ENCODE data around the gene NAP1L5.

NAP1L5 gene

DNA sequence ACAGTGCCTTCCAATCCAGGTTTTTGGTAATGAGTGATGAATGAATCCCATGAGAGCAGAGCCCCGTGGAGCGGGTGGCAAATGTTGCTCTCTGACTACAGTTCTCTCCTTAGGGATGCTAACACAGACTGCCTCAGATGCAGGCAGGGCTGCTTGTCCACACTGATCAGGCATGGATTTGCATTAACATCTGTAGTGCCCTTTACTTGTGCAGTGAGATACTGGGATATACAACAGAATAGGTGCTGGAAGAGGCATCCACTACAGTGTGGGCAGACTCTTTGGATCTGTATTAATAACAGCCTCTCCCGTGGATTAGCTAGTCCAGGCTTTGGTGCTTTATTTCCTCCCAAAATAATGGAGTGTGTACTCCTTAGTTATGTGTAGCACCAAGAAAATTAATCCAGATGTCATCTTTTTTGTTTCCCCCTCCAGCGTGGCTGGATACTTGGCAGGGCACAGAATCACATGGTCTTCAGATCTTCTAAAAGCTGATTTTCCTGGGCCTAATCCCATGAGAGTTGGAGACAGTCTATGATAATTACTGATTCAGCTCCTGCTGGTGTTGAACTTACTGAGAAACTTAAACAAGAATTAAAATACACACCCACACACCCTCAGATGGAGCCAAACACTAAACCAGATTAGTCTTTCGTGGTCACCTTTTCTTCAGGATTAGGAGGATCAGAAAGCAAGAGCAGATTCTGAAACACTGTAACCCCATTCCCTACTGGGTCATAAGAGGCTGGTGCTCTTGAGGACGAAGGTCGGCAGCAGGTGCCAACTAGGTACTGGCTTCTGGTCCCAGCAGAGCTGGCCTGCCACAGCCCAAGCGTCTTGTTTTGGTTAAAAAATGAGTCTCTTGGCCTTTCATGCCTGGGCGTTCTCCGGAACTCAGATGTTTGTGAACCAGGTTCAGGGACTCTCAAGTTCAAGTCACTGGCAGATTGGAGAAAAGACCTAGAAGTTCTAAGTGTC, 23.1 kb upstream of the NAP1L5 start:
- no peak for DNase-seq

DNA sequence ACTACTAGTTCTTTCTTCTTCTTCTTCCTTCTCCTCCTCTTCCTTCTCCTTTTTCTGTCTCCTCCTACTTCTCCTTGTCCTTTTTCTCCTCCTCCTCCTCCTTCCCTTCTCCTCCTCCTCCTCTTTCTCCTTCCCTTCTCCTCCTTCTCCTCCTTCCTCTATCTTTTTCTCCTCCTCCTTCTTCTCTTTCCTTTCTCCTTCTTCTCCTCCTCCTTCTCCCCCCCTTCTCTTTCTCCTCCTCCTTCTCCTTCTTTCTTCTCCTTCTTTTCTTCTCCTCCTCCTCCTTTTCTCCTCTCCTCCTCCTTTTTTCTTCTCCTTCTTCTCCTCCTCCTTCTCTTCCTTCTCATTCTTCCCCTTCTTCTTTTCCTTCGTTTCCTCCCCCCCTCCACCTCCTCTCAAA, 21.8 kb upstream of the NAP1L5 start:
- no peak for DNase-seq

DNA sequence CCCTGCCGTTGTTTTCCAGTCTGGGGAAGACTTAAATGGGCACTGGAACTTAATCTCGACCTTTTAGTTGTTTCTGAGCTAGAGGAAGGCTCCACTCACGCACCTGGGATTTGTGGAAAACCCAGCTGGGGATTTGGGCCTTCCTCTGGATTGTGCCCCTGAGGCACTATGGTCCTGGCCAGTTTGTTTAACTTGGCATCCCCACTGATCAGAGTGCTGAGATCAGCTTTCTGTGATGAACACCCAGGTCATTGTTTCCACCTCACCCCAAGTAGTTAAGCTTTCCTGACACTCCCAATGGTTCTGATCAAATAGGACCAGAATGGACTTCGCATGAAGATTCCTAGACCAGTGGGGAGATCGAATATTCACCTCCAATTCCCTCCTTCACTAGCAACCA, 20.5 kb upstream of the NAP1L5 start:
- DNase-seq, result no peak

DNA sequence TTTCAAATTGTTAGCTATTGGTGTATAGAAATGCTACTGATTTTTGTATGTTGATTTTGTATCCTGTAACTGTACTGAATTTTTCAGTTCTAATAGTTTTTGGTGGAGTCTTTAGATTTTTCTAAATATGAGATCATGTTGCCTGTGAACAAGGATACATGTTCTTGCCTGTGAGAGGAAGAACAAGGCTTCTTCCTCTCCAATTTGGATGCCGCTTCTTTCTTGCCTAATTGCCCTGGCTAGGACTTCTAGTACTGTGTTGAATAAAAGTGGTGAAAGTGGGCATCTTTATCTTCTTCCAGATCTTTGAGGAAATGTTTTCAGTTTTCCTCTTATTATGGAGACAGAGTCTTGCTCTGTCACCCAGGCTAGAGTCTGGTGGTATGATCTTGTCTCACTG, 16.2 kb upstream of the NAP1L5 start:
- DNase-seq, result no peak

DNA sequence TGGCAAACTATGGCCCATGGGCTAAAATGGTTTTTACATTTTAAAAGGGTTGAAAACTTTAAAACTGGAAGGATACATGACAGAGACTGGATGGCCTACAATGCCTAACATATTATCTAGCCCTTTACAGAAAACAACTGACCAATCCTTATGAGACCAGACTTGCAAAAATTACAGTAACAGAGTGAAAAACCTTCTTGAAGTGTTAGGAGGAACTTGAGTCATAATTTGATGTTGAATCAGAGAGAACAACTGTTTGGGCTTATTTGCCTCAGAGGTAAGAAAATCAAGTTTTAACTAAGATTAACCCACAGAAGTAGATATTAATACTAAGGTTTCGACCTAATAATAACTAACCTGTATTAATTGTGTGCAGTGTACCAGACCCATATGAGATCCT, 12.4 kb upstream of the NAP1L5 start:
- no peak for DNase-seq

DNA sequence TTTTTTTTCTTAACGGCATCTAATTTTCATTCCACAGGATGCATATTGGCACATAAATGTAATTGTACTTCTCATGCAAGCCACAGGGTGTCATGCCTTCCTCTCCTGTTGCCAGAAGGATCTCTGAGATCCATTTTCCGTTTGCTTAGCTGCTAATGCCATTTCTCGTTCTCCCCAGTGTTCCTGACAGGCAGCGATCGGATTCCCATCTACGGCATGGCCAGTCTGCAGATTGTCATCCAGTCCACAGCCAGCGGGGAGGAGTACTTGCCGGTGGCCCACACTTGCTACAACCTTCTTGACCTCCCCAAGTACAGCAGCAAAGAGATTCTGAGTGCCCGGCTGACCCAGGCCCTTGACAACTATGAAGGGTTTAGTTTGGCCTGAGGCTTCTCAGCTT, 8.9 kb upstream of the NAP1L5 start:
- no peak for DNase-seq

DNA sequence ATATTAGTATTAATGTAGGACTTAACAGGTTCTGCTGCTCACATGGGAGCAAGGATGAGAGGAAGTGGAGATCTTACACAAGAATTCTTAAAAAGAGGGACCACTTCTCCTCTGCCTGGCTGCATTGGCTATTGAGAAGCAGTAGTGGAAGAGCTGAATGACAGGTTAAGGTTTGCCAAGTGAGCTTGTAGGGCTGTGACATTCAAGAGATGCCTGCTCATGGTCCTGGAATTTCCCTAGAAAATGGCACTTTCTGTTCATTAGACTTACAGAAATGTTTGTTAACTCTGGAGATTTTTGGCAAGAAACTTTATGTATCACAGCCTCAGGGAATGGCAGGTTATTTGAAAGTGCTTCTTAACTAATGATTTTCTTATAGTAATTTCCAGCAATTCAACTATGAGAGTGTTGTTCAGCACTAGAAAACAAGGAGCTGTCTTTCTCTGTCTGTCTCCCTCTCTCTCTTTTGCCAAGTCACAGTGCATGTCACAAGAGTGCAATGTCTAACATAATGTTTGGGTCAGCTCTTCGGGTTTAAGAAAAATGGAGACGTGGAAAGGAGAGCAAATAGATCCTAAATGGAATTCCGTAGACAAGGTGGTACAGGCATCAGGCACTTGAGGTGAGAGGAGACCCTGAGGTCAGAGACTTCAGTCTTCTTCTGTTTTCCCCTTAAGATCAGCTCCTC, 8.3 kb upstream of the NAP1L5 start:
- no peak for DNase-seq

DNA sequence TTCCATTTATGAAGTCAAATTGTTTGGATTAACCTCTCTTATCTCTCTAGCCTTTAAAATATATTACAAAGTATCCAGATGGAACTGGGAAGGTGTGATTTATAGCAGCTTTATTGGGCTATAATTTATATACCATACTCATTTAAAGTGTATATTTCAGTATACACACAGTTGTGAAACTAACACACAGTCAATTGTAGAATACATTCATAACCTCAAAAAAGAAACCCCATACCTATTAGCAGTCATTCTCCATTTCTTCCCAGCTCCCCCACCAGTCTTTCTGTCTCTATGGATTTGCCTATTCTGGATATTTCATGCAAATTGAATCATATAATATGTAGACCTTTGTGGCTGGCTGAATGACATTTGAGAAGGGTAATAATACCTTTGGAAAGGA, 7.6 kb upstream of the NAP1L5 start:
- no peak for DNase-seq

DNA sequence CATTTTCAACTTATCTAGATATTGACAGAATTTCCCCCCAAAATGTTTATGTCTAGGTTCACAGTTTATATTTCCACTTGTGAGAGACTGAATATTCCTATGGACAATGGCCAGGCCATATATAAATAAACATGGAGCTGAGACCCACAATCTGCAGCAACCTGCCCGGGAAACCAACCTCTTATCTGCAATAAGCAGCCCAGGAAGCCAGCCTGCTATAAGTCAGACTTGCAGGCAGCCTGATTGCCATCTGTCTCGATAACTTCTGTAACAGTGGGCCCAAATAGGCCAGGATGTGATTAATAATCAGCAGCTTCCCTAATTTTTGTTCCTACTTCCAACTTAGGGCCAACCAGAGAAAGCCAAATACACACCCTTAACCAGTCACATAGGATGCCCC, 5.2 kb upstream of the NAP1L5 start:
- DNase-seq, result no peak

DNA sequence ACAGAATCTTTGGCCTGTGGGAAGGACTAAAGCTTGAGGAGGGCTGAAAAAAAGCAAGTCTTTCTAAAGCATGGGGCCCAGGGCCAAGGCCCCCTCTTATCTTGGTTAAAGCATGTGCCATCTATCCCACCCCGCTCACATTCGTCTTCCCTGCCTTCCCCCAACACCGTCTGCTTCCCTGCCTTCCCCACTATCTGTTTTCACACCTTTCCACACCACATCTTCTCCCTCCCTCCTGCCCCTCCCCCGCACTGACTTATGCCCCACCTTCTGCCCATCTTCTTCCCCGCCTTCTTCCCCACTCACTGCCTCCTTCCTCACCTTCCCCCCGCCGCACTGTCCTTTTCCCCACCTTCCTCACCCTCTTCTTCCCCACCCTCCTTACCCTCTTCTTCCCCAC, 890 bp upstream of the NAP1L5 start:
- DNase-seq, result no peak

DNA sequence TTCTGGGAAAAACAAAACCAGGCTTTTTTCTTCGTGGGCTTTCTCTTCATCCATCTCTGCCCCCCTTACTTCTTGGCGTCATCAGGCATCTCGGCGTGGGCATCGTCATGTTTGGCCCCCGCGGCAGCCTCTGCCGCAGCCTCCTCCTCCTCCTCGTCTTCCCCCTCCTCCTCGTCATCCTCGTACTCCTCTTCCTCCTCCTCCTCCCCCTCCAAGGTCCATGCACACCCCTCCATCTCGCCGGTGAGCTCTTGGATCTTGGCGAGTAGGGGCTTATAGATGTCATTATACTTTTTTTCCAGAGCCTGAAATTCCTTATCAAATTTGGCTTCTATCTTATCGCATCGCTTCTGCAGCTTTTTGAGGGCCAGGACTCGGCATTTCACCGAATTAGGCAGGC, 488 bp downstream of the NAP1L5 start:
- peak; percentile 8 to 19 for DNase-seq

DNA sequence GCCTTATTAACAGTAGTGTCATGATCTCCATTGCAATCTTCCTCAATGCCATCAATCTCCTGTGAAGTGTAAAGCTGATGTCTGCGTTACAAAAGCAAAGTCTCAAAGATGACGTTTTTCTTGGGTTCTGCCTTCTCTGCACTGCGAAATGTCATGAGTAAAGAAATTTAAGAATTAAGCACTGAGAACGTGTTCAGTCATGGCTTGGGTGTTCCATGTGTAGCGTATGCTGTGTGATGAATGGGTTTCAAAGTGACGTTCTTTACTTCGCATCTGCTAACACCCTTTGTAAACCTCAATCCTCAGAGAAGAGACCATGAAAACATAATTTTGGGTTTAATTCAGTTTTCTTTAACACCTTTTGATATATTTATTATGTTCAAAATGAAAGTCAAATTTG, 999 bp downstream of the NAP1L5 start:
- no peak for DNase-seq

DNA sequence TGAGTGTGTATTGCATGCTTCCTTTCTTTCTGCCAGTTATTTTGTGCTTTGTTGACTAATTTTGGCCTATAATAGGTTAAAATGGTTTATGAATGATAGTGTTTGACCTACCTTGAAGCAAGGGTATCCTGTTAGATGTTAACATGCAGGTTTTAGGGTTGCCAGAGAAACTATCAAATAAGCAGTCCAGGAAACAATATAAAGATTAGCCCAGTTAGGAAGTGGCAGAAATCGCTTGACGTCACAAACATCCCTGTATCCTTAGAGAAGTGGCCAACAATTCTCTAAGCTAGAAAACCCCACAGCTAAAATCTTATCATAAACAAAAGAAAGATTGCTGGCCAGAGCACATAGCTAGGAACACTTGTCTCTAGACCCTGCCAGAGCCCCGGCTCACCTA, 3.8 kb downstream of the NAP1L5 start:
- DNase-seq, result no peak

DNA sequence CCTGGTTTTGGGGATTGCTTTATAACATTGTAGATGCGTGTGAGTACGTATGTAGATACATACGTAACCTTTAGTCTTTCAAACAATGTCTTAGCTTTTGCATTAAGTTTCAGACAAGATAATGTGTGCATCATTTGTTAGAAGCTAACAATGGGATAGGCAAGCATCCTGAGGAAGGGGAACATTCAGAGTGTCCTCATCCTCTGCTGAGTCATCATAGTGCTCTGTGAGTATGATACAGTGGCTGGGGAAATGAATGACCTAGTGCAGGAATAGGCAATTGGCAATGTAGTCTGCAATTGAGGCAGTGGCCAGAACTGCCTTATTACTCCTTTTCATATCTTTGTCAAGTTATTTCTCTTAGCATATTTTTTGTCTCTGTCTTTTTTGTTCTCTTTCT, 7.3 kb downstream of the NAP1L5 start:
- DNase-seq, result no peak

DNA sequence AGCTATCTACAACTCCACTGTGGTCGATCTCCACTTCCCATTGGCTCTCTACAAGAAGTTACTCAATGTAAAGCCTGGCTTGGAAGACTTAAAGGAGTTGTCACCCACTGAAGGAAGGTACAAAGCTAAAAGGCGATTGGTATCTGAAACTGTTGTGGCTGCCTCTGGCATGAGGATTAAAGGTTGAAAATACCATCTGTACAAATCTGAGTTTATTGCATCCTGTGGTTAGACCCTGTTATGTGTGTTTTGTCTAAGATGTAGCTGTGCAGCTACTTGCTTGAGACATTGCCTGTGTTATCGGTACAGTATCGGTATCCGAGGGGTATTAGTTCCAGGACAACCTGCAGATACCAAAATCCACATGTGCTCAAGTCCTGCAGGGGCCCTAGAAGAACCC, 16.4 kb downstream of the NAP1L5 start:
- DNase-seq, result no peak

DNA sequence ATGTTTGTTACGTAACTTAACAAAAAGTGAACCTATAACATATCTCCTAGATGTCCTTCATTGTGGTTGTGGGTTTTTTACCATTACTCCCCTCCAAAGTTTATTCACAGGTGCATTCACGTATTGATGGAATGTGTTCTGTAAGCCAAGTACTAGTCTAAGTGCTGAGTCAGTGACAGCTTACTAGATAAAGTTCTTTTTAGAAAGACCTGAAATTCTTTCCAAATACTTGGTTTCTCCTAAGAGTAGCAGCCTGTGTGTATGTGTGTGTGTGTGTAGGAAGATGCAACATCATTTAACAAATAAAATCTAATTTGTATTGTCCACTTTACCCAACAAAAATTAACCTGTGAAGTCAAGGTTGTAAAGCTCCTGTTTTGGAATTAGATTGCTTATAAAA, 22.1 kb downstream of the NAP1L5 start:
- no peak for DNase-seq

DNA sequence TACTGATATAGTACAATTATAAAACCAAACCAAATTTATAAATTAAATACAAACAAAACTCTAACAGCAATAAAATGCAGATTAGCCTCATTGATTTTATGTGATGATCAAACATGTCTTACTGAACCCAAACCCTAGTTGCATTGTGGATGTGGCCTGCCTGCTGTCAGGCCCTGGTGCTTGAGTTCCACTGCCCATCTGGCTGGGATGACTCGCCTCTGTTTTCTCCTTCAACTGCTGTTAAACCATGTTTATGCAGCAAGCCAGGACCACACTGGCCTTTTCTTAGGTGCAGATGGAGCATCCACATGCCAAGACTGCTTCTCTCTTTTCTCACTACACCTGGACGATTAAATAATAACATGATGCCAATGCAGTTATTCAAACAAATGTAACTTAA, 22.6 kb downstream of the NAP1L5 start:
- no peak for DNase-seq

DNA sequence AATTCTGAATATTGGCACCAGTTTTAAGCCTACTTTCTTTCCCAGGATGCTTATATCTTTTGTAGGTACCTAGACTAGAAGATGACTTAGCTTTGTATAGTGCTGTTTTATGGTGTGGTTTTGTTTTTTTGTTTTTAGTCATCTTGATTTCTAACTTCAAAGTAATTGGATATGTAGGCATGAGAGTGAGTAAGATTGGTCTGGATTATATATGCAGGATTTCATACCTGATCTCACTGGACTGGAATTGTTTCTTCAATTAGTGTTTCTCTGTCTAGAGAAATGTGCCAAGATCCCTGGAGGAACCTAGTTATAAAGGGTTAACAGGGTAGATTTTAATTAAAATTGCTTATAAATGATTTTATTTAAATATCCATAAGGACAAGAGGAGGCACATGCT, 23.1 kb downstream of the NAP1L5 start:
- DNase-seq, result no peak

DNA sequence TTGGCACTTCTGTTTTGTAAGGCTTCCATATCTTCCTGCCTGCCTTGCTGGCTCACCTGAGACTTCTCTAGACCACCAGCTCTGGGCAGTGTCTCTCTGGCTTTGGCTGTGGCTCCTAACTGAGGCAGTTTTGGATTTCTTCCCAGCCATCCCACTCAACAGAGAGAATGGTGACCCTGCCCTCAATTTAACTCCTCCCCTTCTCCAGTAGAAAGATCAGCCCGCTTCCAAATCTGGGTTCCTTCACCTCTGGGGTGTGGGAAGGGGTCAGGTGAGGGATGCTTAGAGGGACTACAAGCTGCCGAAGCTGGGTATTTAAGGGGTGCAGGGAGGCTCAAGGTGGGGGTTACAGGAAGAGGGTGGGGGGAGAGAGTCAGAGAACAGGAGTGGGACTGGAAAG, 23.7 kb downstream of the NAP1L5 start:
- no peak for DNase-seq

DNA sequence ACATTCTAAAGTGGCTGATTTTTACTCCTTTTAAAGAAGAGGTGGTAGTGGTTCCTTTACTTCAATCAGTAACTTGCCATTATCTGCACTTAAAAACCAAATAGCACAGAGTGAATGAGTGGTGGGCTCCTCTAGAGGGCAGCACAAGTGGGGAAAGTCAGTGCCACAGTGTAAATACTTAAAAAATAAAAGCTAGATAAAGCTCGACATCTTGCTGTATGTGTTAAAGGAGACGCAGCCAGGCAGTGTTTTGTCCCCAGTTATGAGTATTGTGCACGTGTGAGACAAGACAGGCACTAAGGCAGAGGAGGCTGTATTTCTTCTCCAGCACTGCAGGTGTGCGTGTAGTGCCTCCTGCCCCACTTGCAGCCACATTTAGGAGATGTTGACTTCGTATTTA, 24.6 kb downstream of the NAP1L5 start:
- peak in 1 of 2 donors; percentile 14 for DNase-seq

DNA sequence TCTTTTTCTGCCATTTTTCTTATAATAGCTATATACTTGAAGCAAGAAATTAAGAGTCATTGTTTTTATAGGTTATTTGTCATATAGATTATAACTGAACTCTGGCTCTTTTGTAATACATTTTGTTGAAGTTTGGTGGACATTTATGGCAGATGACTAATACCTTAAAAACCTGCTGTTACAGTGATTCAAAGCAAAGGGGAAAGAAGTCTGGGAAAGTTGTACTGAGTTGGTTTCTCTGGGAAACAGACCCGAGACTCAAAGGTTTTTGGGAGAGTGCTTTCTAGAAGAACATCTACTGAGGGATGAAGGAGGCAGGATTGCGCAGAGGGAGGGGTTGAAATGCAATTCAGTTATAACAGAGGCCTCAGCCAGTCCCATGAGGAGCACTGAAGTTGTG, 35.9 kb downstream of the NAP1L5 start:
- DNase-seq, result no peak

DNA sequence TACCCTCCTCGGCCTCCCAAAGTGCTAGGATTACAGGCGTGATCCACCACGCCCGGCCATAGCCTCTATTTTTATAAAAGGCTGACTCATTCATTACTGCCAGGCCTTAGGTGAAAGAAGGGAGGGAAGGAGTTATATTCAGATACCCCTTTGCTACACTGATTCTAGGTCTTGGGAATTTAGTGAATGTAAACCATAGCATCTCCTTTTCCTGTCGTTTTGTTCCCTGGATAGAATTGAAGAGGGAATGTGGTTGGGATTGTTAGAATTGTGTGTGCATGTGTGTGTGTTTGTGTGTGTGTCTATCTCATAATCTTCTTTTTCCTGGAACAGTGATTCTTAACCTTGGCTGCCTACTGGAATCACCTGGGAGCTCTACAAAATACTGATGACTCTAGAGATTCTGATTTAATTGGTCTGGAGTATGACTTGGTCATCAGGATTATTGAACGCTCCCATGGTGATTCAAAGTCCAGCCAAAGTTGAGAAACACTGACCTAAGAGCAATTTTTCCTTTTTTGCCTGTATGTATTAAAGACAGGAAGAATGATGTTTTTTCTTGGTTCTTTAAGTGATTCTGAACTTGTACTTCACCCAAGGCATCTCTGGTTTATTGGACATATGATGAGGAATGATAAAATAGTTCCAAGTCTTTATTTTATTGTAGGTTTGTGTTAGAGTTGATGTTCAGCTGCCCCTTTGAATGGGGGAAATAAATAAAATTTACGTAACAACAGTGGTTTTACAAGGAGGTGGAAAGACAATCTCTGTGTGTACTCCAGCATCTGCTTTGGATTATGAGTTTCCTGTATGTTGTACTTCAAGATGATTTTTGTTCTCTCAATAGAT, 37.0 kb downstream of the NAP1L5 start:
- DNase-seq, result no peak

DNA sequence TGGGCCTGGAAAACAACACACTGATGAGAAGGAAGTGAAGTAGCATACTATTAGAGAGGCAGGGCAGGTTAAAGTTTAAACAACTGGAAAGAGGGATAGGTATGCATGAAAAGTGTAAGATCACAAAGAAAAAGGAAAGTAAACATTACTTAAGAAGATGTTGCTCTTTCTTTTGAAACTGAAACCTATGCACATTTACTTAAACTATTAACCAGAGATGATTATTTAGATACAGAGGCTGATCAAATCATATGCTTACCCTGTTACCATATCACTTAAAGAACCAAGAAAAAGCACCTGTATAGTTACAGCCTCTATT, 37.8 kb downstream of the NAP1L5 start:
- DNase-seq, result no peak

Measured in activated CD4-positive, alpha-beta T cell treated with anti-CD3 and anti-CD28 coated beads for 4 hours (primary cell).